Measurements from ENCODE around the gene KCNN3. TPM values are rescaled to one million over a fixed set of nuclear protein-coding genes. Genes with fewer than 3 reads are reported as not detected.

KCNN3 gene
- total and polyA plus RNA-seq, 2 of the 8 experiments (the other 6 are each of a cell fraction or from before 2014, with no cell fraction given) = 2.8 to 3.7 TPM

- TF ChIP-seq ATF2 (IDR thresholded peaks at IDR 0.05; ENCODE audit: low read length) (no peak), CHD7 (IDR thresholded peaks at IDR 0.05; ENCODE audit: insufficient replicate concordance, low read length) (no peak), SIN3A (conservative IDR thresholded peaks at IDR 0.05 in 1 of 2, IDR thresholded peaks at IDR 0.05 in 1 of 2; ENCODE audit: low read depth in 1 of 2, low read length in 2 of 2) (no peak), POLR2A (IDR thresholded peaks at IDR 0.05; ENCODE audit: control extremely low read depth in 1 of 2, low read depth in 2 of 2, low read length in 2 of 2) (no peak), MAX (IDR thresholded peaks at IDR 0.05) (no peak), BACH1 (IDR thresholded peaks at IDR 0.05; ENCODE audit: low read length) (no peak), MAFK (IDR thresholded peaks at IDR 0.05; ENCODE audit: low read depth, low read length) (no peak), TAF1 (IDR thresholded peaks at IDR 0.05; ENCODE audit: low read depth, low read length) (no peak)
These were observed 16.4 kb upstream of the KCNN3 start (continued) for GRCh38 chr1:154886281-154887015.
